GM19372 (cell line): ENCODE results near the gene CEP170B.
"Not testable (repeated sequence)": the region's sequence is repeated elsewhere in the genome, so short reads cannot be mapped to it uniquely, and the experiment has no call there.

ENCODE experiments used
- ATAC-seq: cut with Tn5 transposase; IDR thresholded peaks from one replicate; pipeline ENCODE4 v1.9.1; 2021; ENCODE audit warnings: mild to moderate bottlenecking, low read depth, moderate library complexity; ENCODE audit not compliant: unreplicated experiment

CEP170B gene

DNA sequence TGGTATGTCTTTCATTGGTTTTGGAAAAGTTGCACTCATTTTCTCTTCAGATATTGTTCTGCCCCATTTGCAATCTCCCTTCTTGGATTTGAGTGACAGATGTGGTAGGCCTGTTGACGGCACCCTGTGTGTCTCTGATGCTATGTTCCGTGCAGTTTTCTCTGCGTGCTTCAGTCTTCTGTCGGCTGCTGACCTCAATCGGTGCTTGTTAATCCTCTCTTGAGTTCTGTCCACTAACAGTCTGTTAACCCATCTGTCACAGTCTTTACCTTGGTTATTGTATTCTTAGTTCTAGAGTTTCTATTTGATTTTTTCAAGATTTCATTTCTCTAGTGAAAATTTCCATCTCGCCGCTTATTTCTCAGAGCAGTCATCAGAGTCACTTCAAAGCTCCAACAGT lies 38.9 kb downstream of the CEP170B start:
- ATAC-seq, result no peak

DNA sequence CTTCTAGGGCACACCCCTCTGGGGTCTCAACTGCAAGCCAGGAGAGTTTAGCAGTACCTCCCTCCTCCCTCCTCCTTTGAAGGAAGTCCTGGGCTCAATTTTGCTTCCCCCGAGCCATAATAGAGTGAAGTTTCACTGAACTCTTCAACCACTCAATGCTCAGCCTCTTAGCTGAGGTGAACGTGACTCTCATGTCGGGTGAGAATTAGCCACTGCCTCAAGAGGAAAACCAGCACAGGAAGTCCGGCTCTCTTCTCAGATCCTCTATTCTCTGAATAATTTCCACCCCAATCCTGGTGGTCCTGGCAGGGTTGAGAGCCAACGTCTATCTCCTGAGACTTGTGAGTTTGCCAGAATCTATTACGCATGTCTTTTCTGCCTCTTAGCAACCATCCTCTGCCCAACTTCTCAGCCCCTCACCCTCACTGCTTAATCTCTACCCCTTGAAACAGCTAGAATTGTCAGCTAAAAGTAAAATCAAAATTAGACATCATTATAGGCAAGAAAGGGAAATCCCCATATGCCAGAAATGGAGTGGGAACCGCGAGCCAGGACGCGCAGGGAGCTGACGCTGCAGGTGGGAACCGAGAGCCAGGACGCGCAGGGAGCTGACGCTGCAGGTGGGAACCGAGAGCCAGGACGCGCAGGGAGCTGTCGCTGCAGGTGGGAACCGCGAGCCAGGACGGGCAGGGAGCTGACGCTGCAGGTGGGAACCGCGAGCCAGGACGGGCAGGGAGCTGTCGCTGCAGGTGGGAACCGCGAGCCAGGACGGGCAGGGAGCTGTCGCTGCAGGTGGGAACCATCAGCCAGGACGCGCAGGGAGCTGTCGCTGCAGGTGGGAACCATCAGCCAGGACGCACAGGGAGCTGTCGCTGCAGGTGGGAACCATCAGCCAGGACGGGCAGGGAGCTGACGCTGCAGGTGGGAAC lies 39.8 kb downstream of the CEP170B start:
- not testable (repeated sequence) for ATAC-seq

DNA sequence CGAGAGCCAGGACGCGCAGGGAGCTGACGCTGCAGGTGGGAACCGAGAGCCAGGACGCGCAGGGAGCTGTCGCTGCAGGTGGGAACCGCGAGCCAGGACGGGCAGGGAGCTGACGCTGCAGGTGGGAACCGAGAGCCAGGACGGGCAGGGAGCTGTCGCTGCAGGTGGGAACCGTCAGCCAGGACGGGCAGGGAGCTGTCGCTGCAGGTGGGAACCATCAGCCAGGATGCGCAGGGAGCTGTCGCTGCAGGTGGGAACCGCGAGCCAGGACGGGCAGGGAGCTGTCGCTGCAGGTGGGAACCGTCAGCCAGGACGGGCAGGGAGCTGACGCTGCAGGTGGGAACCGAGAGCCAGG lies 40.5 kb downstream of the CEP170B start:
- not testable (repeated sequence) for ATAC-seq

DNA sequence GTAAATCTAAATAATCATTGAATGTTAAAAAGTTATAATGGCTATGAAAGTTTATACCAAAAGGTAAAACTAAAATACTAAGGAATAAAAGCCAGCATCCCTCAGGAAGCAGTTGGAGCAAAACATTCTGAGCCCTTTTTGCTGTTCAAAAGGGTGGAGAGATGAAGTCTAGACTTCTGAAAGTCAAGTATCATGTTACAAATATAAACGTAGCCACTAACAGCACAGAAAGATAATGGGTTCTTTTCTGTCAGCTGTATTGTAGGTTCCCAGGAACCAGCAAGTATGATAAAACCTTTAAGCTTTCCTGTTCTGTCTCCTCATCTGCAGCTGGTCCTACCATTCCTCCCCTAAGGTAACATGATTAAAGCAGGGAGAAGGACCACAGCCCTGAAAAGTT lies 43.2 kb downstream of the CEP170B start:
- no peak for ATAC-seq

- ATAC-seq, result no peak
Observed at GRCh38 chr14:104912053-104912452, 47.0 kb downstream of the CEP170B start.

DNA sequence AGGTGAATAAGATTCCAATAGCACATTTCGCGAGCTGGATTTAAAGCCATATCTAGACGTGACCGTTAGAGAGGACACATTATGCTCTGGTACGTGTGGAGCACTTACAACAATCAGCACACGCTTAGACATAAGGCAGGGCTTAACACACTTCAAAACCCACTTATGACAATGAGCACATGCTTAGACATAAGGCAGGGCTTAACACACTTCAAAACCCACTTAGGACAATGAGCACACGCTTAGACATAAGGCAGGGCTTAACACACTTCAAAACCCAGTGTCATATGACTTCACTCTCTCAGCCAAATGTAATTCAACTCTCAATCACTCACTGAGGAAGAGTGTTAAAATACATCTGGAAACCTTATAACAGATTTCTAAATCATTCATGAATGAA lies 48.4 kb downstream of the CEP170B start:
- ATAC-seq, result no peak

- ATAC-seq, result no peak
Observed at GRCh38 chr14:104917116-104917515, 52.0 kb downstream of the CEP170B start.

GRCh38 chr14:104917993-104918392 lies 52.9 kb downstream of the CEP170B start:
- ATAC-seq, result no peak

- ATAC-seq, result not testable (repeated sequence)
Observed at GRCh38 chr14:104919152-104919992, 54.3 kb downstream of the CEP170B start.

DNA sequence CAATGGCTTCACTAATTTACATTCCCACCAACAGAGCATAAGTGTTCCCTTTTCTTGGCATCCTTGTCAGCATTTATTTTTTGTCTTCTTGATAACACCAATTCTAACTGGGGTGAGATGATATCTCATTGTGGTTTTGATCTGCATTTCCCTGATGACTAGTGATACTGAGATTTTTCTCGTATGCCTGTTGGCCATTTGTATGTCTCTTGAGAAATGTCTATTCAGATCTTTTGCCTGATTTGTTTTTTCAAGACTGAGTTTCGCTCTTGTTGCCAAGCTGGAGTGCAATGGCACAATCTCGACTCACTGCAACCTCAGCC lies 54.9 kb downstream of the CEP170B start:
- no peak for ATAC-seq

- no peak for ATAC-seq
Observed at GRCh38 chr14:104923640-104924420, 58.8 kb downstream of the CEP170B start.

DNA sequence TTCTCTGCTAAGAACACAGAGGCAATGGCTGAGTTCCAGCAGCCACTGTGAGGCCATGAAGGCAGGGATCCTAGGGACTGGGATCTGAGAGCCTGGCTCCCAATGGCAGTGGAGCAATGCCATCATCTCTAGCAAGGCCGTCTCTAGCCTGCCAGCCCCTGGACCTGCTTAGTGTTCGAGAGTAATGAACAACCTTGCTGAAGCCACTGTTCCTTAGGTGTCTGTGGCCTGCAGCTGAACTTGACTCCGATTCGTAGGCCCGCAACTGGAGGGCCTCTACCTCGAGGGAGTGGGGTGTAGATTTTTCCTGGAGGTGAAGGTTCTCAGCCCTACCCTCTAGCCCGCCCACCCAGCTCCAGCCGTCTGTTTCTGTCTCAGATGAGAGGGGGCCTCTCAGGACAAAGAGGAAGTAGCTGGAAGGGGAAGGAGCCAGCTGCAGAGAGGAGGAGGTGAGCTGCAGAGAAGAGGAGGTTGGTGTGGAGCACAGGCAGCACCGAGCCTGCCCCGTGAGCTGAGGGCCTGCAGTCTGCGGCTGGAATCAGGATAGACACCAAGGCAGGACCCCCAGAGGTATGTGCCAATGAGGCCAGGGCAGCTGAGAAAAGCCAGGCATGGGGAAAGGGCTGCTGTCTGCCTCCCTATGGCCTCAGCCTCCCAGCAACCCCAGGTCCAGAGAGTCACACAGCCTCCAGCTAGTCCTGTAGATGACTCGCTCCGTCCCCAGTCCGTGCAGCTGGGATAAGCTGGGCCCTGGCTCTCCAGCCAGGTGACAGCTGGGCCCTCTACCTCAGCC lies 59.5 kb downstream of the CEP170B start, which contains the start of gene PLD4:
Gene PLD4 (plus strand): TSS at position 459 of the 793 bp plus-strand sequence. CDS start 2,262 bp downstream, outside the sequence.
- ATAC-seq, result no peak

DNA sequence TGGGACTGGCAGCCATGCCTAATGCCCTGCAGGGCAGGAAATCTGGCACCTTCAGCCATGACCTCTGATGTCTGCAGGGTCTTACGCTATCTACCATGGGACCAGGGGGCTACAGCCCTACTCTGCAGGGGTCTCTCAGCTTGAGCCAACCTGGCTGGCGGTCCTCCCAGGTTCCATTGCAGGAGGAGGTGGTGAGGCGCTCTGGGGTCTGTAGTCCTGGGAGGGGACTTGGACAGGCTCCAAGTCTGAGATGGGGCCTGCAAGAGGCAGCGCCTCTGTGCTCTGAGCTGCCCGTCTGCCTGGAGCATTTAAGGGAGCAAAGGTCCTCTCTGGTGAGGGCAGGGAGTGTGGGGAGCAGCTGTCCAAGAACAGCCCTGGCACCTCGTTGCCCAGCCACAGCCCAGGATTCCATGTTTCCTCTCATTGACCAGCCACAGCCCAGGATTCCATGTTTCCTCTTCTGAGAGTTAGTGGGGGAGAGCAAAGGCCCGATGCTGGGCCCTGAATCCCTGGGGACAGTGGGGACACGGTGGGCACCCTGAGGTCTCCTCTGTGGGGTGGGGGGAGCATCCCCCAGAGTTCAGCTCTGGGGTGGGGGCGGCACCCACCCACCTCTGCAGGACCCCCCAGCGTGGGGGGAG lies 60.3 kb downstream of the CEP170B start:
- no peak for ATAC-seq

DNA sequence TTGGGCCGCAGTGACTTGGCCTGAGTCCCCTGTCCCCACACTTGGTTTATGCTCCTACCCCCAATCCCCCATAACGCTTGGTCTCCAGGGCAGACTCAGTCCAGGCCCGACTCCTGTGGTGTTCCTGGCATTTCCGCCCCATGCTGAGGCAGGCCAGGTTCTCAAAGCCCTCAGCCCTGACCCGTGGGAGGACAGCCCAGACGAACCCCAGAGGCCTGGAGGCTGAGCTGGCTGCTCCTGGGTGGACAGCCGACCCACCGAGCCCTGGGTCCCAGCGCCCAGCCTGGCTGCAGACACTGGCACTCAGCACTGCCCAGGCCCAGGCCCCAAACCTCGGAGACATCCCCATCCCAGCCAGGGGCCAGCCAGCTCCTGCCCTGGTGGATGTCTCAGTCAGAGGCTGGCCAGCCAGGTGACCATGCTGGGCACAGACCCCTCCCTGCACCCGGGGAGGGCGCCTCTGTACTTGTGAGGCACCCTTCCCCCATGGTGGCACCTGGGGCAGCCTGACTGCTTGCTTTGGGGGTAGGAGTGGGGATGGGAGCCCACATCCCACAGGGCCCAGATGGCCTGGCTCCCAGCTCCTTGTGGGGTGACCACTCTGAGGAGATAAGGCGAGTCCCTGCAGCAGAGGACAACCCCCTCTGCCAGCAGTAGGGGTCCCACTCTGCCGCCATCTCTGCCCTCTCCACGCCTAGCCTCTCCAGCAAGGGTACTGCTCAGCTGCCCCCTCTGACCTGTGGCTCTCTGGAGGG lies 61.0 kb downstream of the CEP170B start:
- no peak for ATAC-seq

DNA sequence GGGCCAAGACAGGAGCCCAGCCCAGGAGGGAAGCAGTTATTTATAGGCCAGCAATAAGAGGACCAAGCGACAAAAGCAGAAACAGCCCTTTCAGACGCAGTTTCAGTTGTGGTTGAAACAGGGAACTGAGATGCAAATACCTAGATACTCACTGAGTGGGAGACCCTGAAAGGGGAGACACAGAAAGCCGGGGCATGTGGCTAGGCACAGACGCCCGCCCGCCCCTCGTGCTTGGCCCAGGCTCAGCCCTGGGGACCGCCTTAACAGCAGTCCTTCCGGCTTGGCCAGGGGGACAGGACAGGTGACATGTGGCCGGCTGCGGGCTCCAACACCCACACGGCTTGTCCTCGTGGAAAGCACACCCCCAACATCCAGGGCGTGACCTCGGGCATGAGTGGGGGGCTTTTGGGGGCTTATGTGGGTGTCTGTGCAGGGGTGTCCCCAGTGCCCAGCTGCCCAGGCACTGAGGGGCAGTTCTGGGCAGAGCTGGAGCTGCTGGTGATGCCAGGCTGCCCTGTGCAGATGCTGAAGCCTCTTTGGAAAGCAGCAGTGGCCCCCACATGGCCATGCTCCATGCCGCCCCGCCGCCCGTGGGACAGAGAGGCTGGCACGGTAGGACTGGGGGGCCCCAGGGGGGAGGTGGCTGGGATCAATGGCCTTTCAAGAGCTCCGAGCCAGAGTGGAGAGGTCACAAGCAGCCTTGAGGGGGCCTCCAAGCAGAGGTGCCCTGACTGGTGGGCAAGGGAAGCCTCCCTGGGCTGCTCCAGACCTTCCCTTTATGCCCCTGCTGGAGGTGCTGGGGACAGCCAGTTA lies 61.8 kb downstream of the CEP170B start:
- ATAC-seq, result peak; percentile 90

DNA sequence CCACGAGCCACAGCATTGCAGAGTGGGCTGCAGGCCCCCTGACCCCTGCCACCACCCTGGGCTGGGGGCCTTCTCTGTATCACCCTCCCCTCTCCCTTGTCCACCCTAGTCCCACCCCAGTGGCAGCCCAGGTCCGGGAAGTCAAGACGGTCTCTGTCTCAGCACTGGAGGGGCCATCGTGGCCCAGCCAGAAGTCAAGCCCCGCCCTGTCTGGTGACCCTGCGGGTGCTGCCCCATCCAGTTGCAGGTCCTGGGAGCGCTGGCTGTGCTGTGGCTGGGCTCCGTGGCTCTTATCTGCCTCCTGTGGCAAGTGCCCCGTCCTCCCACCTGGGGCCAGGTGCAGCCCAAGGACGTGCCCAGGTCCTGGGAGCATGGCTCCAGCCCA lies 62.4 kb downstream of the CEP170B start:
- no peak for ATAC-seq

- no peak for ATAC-seq
Observed at GRCh38 chr14:104927901-104928300, 62.8 kb downstream of the CEP170B start.
